Activated B cell treated with CpG ODN at 0.5 μM for 24 hours (primary cell): ENCODE results near the gene MGLL. TPM values are rescaled to one million over a fixed set of nuclear protein-coding genes. Genes with fewer than 3 reads are reported as not detected.

Experiments
- ATAC-seq: fragments of 200-7000 bp; cut with Tn5 transposase; one replicate; pipeline ENCODE4 v1.10.0; 2021; ENCODE audit warnings: low read depth, mild to moderate bottlenecking, moderate library complexity
- CTCF ChIA-PET: fragments of 350-600 bp; sonication (Branson Sonifier 250); formaldehyde crosslinking; loops from one replicate; lab custom pipeline; 2021; ENCODE audit warnings: antibody characterized with exemption; lab: Charles Lee
- POLR2A ChIA-PET: fragments of 350-600 bp; sonication (Branson Sonifier 250); formaldehyde crosslinking; loops from one replicate; lab custom pipeline; 2021; ENCODE audit warnings: antibody characterized with exemption; lab: Charles Lee
- DNase-seq: peaks from one replicate; pipeline ENCODE4 v3.0.0; 2022
- H3K27ac Mint-ChIP-seq: one replicate; pipeline ENCODE4 v1.8.0; 2020; ENCODE audit warnings: mixed read lengths
- H3K27me3 Mint-ChIP-seq: one replicate; pipeline ENCODE4 v1.8.0; 2021; ENCODE audit warnings: mixed read lengths
- H3K36me3 Mint-ChIP-seq: one replicate; pipeline ENCODE4 v1.8.0; 2021; ENCODE audit warnings: low read depth, mixed read lengths
- H3K4me1 Mint-ChIP-seq: one replicate; pipeline ENCODE4 v1.8.0; 2021; ENCODE audit warnings: mixed read lengths
- H3K4me3 Mint-ChIP-seq: one replicate; pipeline ENCODE4 v1.8.0; 2020; ENCODE audit warnings: mild to moderate bottlenecking, mixed read lengths
- H3K9me3 Mint-ChIP-seq: one replicate; pipeline ENCODE4 v1.8.0; 2020; ENCODE audit warnings: mixed read lengths
- CTCF ChIP-seq: fragments of 200-600 bp; IDR thresholded peaks from one replicate; pipeline ENCODE4 v1.8.0; 2022; ENCODE audit warnings: antibody characterized with exemption, mild to moderate bottlenecking
- intact Hi-C: fragments of 100-400 bp; cut with micrococcal nuclease; formaldehyde crosslinking; loops from one replicate; pipeline ENCODE4 v1.15.1; 2024
- total RNA-seq: library from RNA; stranded (reverse); gene quantifications from 2 replicates; pipeline ENCODE4 v1.2.3, GENCODE V29; 2022

The MGLL gene
- total RNA-seq, 1 donor from 2014 or later: 19.1 TPM

- ChIA-PET CTCF (no interaction called here), POLR2A (no interaction called here)
- H3K27ac Mint-ChIP-seq: no peak overlapping the region
- no peaks in the 10 kb centered on the region for H3K27me3 Mint-ChIP-seq
- H3K9me3 Mint-ChIP-seq: no peaks in the 10 kb centered on the region
- H3K36me3 Mint-ChIP-seq: no peaks in the 10 kb centered on the region
- ATAC-seq (no peak), DNase-seq (no peak)
- no peak for TF ChIP-seq CTCF
- intact Hi-C loops: no loop called here
- peaks cover 28% of the 10 kb centered on the region for H3K4me1 Mint-ChIP-seq
- H3K4me3 Mint-ChIP-seq: no peak overlapping the region
Observed at GRCh38 chr3:127688022-127688415, 134.3 kb downstream of the MGLL start.

GRCh38 chr3:127687228-127687737, 135.0 kb downstream of the MGLL start:
- Mint-ChIP-seq H3K27me3 (no peaks in the 10 kb centered on the region), H3K4me3 (no peak overlapping the region), H3K9me3 (no peaks in the 10 kb centered on the region), H3K4me1 (peaks cover 24% of the 10 kb centered on the region), H3K27ac (no peak overlapping the region), H3K36me3 (no peaks in the 10 kb centered on the region)
- DNase-seq (no peak), ATAC-seq (no peak)
- CTCF ChIA-PET: no interaction called here
- no peak for TF ChIP-seq CTCF
- intact Hi-C loops: no loop called here
- POLR2A ChIA-PET: no interaction called here

GRCh38 chr3:127686512-127686894, 135.8 kb downstream of the MGLL start:
- ChIA-PET CTCF (no interaction called here), POLR2A (no interaction called here)
- no peak for TF ChIP-seq CTCF
- Mint-ChIP-seq H3K27ac (no peak overlapping the region), H3K4me3 (no peak overlapping the region), H3K9me3 (no peaks in the 10 kb centered on the region), H3K27me3 (no peaks in the 10 kb centered on the region), H3K36me3 (no peaks in the 10 kb centered on the region), H3K4me1 (peaks cover 25% of the 10 kb centered on the region)
- no peak for DNase-seq
- ATAC-seq: no peak
- intact Hi-C loops: no loop called here

- H3K27ac Mint-ChIP-seq: no peak overlapping the region
Observed at GRCh38 chr3:127685708-127686511, 136.4 kb downstream of the MGLL start.

More at GRCh38 chr3:127685708-127686511, 136.4 kb downstream of the MGLL start:
- no peak for TF ChIP-seq CTCF
- ATAC-seq (no peak), DNase-seq (no peak)
- Mint-ChIP-seq H3K36me3 (no peaks in the 10 kb centered on the region), H3K27me3 (no peaks in the 10 kb centered on the region), H3K9me3 (no peaks in the 10 kb centered on the region), H3K4me3 (no peak overlapping the region), H3K4me1 (peaks cover 24% of the 10 kb centered on the region)
- CTCF ChIA-PET: no interaction called here
- intact Hi-C loops: no loop called here
- POLR2A ChIA-PET: no interaction called here
